SK-N-SH (cell line): Measurements from ENCODE around the gene PANK4. TPM values are rescaled to one million over a fixed set of nuclear protein-coding genes. Genes with fewer than 3 reads are reported as not detected.
A peak's percentile ranks its signal among the peaks of the same experiment; 100 is the strongest.

Experiments
- CTCF ChIA-PET: fragments of 300-600, 350-600 bp; formaldehyde crosslinking; extraction: SDS; loops from one replicate; lab custom pipeline; 2021; lab: Yijun Ruan, JAX
- POLR2A ChIA-PET: fragments of 350-600 bp; sonication (Branson Sonifier 250); formaldehyde crosslinking; extraction: SDS; loops from one replicate; lab custom pipeline; 2020; ENCODE audit warnings: antibody characterized with exemption, inconsistent platforms; lab: Yijun Ruan, JAX
- DNase-seq: peaks from one replicate; pipeline ENCODE4 v3.0.0; 2012
- H2AFZ ChIP-seq: fragments of 200-600 bp; sonication (generic); 2 replicates; pipeline ENCODE4 v1.8.1; 2016; ENCODE audit warnings: antibody characterized with exemption, mild to moderate bottlenecking, low read depth
- H3F3A ChIP-seq: fragments of 200-600 bp; sonication (generic); replicated peaks from 2 replicates; pipeline ENCODE3; 2016; ENCODE audit warnings: antibody characterized with exemption, mild to moderate bottlenecking; ENCODE audit not compliant: insufficient read depth
- H3K27ac ChIP-seq, 2 experiments: fragments of 200-500 bp in 1 of 2; fragments of 200-600 bp in 1 of 2; sonication (Bioruptor generic) in 1 of 2; sonication (generic), shearing (Covaris generic) in 1 of 2; 2 replicates each; pipeline versions ENCODE4 v1.5.1 to v1.6.1; 2014 to 2016; ENCODE audit warnings: low read depth in 2 of 2, inconsistent platforms in 1 of 2, low read length in 1 of 2, mild to moderate bottlenecking in 1 of 2, mixed read lengths in 1 of 2
- H3K27me3 ChIP-seq: fragments of 200-600 bp; sonication (generic), shearing (Covaris generic); 2 replicates; pipeline ENCODE4 v1.6.1; 2016; ENCODE audit warnings: mixed run types; ENCODE audit not compliant: insufficient read depth
- H3K36me3 ChIP-seq, 2 experiments: fragments of 200-500 bp in 1 of 2; fragments of 200-600 bp in 1 of 2; sonication (Bioruptor generic) in 1 of 2; sonication (generic) in 1 of 2; replicated peaks in 1 of 2; 2 replicates each; pipeline versions ENCODE3 to v1.5.1; 2014 to 2016; ENCODE audit warnings: low read length in 1 of 2, mild to moderate bottlenecking in 1 of 2; ENCODE audit not compliant: insufficient read depth in 2 of 2, control insufficient read depth in 1 of 2
- H3K4me1 ChIP-seq, 2 experiments: fragments of 200-500 bp in 1 of 2; fragments of 200-600 bp in 1 of 2; sonication (Bioruptor generic) in 1 of 2; sonication (generic), shearing (Covaris generic) in 1 of 2; 2 replicates each; pipeline versions ENCODE4 v1.5.1 to v1.6.1; 2014 to 2016; ENCODE audit warnings: low read depth in 1 of 2, low read length in 1 of 2, mixed run types in 1 of 2; ENCODE audit not compliant: insufficient read depth in 2 of 2, control insufficient read depth in 1 of 2
- H3K4me2 ChIP-seq: fragments of 200-600 bp; sonication (generic), shearing (Covaris generic); 2 replicates; pipeline ENCODE4 v1.6.1; 2017; ENCODE audit warnings: mixed run types
- H3K4me3 ChIP-seq, 2 experiments: fragments of 200-500 bp in 1 of 2; fragments of 200-600 bp in 1 of 2; sonication (Bioruptor generic) in 1 of 2; sonication (generic), shearing (Covaris generic) in 1 of 2; 2 replicates each; pipeline versions ENCODE4 v1.5.1 to v1.8.1; 2014 to 2016; ENCODE audit warnings: low read depth in 2 of 2, inconsistent platforms in 1 of 2, low read length in 1 of 2, mild to moderate bottlenecking in 1 of 2, mixed read lengths in 1 of 2, moderate library complexity in 1 of 2
- H3K79me2 ChIP-seq: fragments of 200-600 bp; sonication (generic); 2 replicates; pipeline ENCODE4 v1.8.1; 2017; ENCODE audit warnings: mild to moderate bottlenecking; ENCODE audit not compliant: insufficient read depth
- H3K9ac ChIP-seq: fragments of 200-600 bp; sonication (generic); 2 replicates; pipeline ENCODE4 v1.6.1; 2017; ENCODE audit warnings: mixed run types
- H3K9me2 ChIP-seq: fragments of 200-600 bp; sonication (generic); 2 replicates; pipeline ENCODE4 v1.6.1; 2017; ENCODE audit warnings: mixed run types
- H3K9me3 ChIP-seq: fragments of 200-600 bp; sonication (generic); 2 replicates; pipeline ENCODE4 v1.6.1; 2017; ENCODE audit warnings: mixed run types, mild to moderate bottlenecking, moderate library complexity
- H4K20me1 ChIP-seq: fragments of 200-600 bp; sonication (generic); 2 replicates; pipeline ENCODE4 v1.6.1; 2017; ENCODE audit warnings: mild to moderate bottlenecking, mixed run types; ENCODE audit not compliant: insufficient read depth
- ELF1 ChIP-seq: IDR thresholded peaks from 2 replicates; pipeline ENCODE4 v1.4.0; 2012
- EP300 ChIP-seq, 2 experiments: IDR thresholded peaks; 2 replicates each; pipeline versions ENCODE4 v1.4.0 to v1.6.1; 2012; ENCODE audit warnings: borderline replicate concordance in 1 of 2, low read depth in 1 of 2, low read length in 1 of 2
- FOXM1 ChIP-seq: IDR thresholded peaks from 2 replicates; pipeline ENCODE4 v1.4.0; 2012; ENCODE audit warnings: low read depth, mild to moderate bottlenecking
- MEF2A ChIP-seq: IDR thresholded peaks from 2 replicates; pipeline ENCODE4 v1.4.0; 2012; ENCODE audit warnings: low read depth, borderline replicate concordance
- RAD21 ChIP-seq: IDR thresholded peaks from 2 replicates; pipeline ENCODE4 v1.6.1; 2012; ENCODE audit warnings: mild to moderate bottlenecking, low read length
- RCOR1 ChIP-seq: fragments of 150-350 bp; IDR thresholded peaks from 2 replicates; pipeline ENCODE4 v1.6.1; 2017; ENCODE audit warnings: antibody characterized with exemption, low read length
- RFX5 ChIP-seq: IDR thresholded peaks from 2 replicates; pipeline ENCODE4 v1.6.1; 2012; ENCODE audit warnings: mild to moderate bottlenecking, improper control_type of control experiment, low read length
- SMC3 ChIP-seq: IDR thresholded peaks from 2 replicates; pipeline ENCODE4 v1.6.1; 2012; ENCODE audit warnings: low read depth, low read length, improper control_type of control experiment
- TCF12 ChIP-seq: IDR thresholded peaks from 2 replicates; pipeline ENCODE4 v1.4.0; 2012
- TEAD4 ChIP-seq: IDR thresholded peaks from 2 replicates; pipeline ENCODE4 v1.4.0; 2012; ENCODE audit warnings: mild to moderate bottlenecking, borderline replicate concordance; ENCODE audit not compliant: insufficient read depth
- WGBS: methylation state at CpG from one replicate; pipeline ENCODE4 v1.1.6; 2017; ENCODE audit warnings: low lambda C conversion rate; 5-methylcytosine and 5-hydroxymethylcytosine counted together
- polyA plus RNA-seq, 3 experiments: library from polyadenylated mRNA; depleted of rRNA; stranded (reverse); fragments of >200 nt; gene quantifications; 2 replicates each; pipeline ENCODE4 v1.2.3, GENCODE V29; 2012
- TF ChIP-seq, protein P1 (sequence below): fragments of 200-600 bp; sonication (generic); IDR thresholded peaks from 2 replicates; pipeline ENCODE4 v1.6.1; 2017; ENCODE audit warnings: antibody characterized with exemption, mild to moderate bottlenecking, moderate library complexity
- TF ChIP-seq, protein P2 (sequence below): IDR thresholded peaks from 2 replicates; pipeline ENCODE4 v1.6.1; 2012; ENCODE audit warnings: mild to moderate bottlenecking, low read depth, low read length, moderate library complexity

PANK4 gene
- polyA plus RNA-seq, 1 of the 3 experiments (the other 2 are of a cell fraction): 16.6 TPM

DNA sequence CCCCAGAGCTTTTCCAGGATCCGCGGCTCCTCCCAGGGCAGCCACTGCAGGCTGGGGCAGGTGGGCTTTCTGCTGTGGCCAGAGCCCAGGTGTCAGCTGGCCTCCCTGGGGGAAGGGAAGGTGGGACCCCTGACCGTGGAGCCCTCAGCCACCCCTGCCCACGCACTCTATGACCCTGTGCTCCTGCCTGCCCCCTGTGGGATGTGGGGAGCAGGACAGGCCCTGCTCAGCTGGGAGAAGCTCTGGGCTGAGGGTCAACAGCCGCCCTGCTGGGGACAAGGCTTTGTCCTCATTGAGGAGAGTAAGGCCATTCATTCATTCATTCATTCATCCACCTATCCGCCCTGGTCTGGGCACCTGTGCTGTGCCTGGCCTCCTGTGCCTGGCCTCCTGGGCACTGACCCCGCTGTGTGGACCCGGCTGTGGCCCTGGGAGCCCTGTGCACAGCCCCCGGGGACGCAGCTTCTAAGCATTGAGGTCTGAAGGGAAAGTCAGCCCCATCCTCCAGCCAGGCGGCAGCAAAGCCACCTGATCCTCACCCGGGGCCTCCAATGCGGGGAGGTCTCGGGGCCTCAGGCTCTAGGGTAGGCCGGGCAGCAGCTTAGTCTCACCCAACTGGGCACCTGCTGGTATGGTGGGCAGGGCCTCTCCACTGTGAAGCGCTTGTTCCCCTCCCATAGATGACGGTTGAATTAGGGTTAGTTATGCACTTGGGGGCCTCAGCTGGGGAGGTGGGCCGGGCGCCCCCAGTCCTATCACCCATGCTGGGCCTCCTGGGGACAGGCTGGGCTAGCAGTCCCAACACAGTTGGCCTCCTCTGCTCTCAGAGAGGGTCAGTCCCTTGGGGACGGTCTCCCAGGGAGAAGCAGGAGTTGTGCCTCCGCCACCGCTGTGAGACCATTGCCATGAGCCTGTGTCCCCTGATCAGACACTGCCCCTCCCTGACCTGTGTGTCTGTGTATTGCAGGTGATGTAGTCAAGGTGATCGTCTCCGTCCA lies 35.8 kb upstream of the PANK4 start:
- Histone ChIP-seq H3F3A (no peaks in the 10 kb centered on the region), H3K27me3 (no peaks in the 10 kb centered on the region), H3K4me3 (no peak overlapping the region), H3K9me3 (no peaks in the 10 kb centered on the region), H3K27ac (no peak overlapping the region), H3K79me2 (no peaks in the 10 kb centered on the region), H3K9ac (no peak overlapping the region), H3K4me1 (no peaks in the 10 kb centered on the region), H3K4me2 (no peak overlapping the region), H4K20me1 (no peaks in the 10 kb centered on the region), H3K9me2 (no peaks in the 10 kb centered on the region), H2AFZ (no peak overlapping the region), H3K36me3 (no peaks in the 10 kb centered on the region)
- CTCF ChIA-PET: interaction anchor here (0.6 to 1.6 kb wide), 10 partner anchors 12 to 891 kb away, joined by 3 to 5 read pairs (median 4); no protein-coding TSS in a partner anchor
- POLR2A ChIA-PET: interaction anchor here (0.8 to 1.2 kb wide), 2 partner anchors 18 to 23 kb away, joined by 3 read pairs; no protein-coding TSS in a partner anchor
- TF ChIP-seq, protein P1, sequence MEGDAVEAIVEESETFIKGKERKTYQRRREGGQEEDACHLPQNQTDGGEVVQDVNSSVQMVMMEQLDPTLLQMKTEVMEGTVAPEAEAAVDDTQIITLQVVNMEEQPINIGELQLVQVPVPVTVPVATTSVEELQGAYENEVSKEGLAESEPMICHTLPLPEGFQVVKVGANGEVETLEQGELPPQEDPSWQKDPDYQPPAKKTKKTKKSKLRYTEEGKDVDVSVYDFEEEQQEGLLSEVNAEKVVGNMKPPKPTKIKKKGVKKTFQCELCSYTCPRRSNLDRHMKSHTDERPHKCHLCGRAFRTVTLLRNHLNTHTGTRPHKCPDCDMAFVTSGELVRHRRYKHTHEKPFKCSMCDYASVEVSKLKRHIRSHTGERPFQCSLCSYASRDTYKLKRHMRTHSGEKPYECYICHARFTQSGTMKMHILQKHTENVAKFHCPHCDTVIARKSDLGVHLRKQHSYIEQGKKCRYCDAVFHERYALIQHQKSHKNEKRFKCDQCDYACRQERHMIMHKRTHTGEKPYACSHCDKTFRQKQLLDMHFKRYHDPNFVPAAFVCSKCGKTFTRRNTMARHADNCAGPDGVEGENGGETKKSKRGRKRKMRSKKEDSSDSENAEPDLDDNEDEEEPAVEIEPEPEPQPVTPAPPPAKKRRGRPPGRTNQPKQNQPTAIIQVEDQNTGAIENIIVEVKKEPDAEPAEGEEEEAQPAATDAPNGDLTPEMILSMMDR: peak; percentile 34; the same call in 1 of the 2 replicates
- no peak for TF ChIP-seq TEAD4
- WGBS: 64% methylated on average over 3 of the region's 24 CpGs
- no peak for DNase-seq

- WGBS: 43% methylated on average over 7 of the region's 11 CpGs
- Histone ChIP-seq H2AFZ (no peak overlapping the region), H3K4me2 (no peak overlapping the region), H3K27me3 (no peaks in the 10 kb centered on the region), H4K20me1 (no peaks in the 10 kb centered on the region), H3K36me3 (no peaks in the 10 kb centered on the region), H3K9ac (no peak overlapping the region), H3K4me3 (no peak overlapping the region), H3K9me3 (no peaks in the 10 kb centered on the region), H3F3A (no peaks in the 10 kb centered on the region), H3K9me2 (no peaks in the 10 kb centered on the region), H3K27ac (no peak overlapping the region), H3K4me1 (no peaks in the 10 kb centered on the region), H3K79me2 (no peaks in the 10 kb centered on the region)
- no peak for TF ChIP-seq RCOR1
- no peak for TF ChIP-seq SMC3
- TF ChIP-seq, protein P2, sequence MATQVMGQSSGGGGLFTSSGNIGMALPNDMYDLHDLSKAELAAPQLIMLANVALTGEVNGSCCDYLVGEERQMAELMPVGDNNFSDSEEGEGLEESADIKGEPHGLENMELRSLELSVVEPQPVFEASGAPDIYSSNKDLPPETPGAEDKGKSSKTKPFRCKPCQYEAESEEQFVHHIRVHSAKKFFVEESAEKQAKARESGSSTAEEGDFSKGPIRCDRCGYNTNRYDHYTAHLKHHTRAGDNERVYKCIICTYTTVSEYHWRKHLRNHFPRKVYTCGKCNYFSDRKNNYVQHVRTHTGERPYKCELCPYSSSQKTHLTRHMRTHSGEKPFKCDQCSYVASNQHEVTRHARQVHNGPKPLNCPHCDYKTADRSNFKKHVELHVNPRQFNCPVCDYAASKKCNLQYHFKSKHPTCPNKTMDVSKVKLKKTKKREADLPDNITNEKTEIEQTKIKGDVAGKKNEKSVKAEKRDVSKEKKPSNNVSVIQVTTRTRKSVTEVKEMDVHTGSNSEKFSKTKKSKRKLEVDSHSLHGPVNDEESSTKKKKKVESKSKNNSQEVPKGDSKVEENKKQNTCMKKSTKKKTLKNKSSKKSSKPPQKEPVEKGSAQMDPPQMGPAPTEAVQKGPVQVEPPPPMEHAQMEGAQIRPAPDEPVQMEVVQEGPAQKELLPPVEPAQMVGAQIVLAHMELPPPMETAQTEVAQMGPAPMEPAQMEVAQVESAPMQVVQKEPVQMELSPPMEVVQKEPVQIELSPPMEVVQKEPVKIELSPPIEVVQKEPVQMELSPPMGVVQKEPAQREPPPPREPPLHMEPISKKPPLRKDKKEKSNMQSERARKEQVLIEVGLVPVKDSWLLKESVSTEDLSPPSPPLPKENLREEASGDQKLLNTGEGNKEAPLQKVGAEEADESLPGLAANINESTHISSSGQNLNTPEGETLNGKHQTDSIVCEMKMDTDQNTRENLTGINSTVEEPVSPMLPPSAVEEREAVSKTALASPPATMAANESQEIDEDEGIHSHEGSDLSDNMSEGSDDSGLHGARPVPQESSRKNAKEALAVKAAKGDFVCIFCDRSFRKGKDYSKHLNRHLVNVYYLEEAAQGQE: no peak
- TF ChIP-seq RAD21: no peak
- no peak for TF ChIP-seq EP300 (IDR thresholded peaks at IDR 0.05; ENCODE audit: borderline replicate concordance in 1 of 2, low read depth in 1 of 2, low read length in 1 of 2)
- no peak for TF ChIP-seq ELF1
- TF ChIP-seq TCF12: no peak
- no peak for TF ChIP-seq FOXM1
- no peak for TF ChIP-seq MEF2A
- TF ChIP-seq RFX5: no peak
- DNase-seq: no peak
- POLR2A ChIA-PET: interaction anchor here (0.8 kb wide), 1 partner anchor 24 kb away, joined by 3 read pairs; no protein-coding TSS in a partner anchor
- CTCF ChIA-PET: interaction anchor here (0.7 to 1.6 kb wide), 7 partner anchors 13 to 891 kb away, joined by 3 to 5 read pairs (median 4); no protein-coding TSS in a partner anchor
These were observed 35.0 kb upstream of the PANK4 start for GRCh38 chr1:2561446-2561845.
